HG03439 (cell line): ENCODE measurements around the gene ERC2.

ENCODE experiments used
- ATAC-seq: cut with Tn5 transposase; IDR thresholded peaks from one replicate; pipeline ENCODE4 v1.9.1; 2021; ENCODE audit warnings: mild to moderate bottlenecking, moderate library complexity; ENCODE audit not compliant: unreplicated experiment

Gene ERC2

DNA sequence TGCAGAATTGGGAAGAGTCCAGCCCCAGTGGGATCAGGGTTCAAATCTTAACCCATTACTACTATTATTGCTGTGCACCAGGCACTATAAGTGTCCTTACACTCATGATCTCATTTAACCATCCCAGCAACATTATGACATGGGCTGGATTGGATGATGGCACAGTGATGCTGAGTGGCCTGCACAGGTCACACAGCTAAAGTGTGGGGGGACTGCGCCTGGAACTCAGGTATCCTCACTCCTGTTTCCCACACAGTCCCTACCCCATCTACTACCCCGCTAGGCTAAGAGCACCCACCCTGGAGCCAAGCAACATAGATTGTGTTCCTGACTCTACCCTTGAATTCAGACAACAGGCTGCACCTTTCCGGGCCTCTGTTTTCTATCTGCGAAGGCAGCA, 997.2 kb downstream of the ERC2 start:
- ATAC-seq, result no peak

DNA sequence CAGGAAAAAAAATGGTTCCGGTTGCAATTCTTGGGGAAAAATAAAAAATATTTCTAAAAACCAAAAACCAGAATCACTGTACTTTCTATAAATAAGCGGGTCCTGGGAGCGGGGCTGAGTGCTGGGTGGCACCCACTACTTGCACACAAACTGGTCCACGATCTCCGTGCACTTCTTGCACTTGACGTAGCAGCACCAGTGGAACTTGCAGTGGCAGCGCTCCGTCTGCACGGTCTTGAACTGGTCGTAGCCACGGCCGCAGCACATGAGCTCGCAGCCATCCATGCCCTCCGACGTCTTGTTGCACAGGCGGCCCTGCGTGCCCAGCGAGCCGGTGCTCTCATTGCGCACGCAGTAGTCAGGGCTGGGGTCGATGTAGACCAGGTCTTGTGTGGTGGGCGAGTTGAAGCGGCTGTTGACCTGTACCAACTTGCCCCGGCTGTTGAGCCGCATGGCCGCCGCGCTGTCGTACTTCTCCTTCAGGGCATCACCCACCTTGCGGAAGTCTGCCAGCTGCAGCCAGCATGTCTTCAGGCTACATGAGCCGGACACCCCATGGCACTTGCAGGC, 998.2 kb downstream of the ERC2 start:
- ATAC-seq, result no peak

DNA sequence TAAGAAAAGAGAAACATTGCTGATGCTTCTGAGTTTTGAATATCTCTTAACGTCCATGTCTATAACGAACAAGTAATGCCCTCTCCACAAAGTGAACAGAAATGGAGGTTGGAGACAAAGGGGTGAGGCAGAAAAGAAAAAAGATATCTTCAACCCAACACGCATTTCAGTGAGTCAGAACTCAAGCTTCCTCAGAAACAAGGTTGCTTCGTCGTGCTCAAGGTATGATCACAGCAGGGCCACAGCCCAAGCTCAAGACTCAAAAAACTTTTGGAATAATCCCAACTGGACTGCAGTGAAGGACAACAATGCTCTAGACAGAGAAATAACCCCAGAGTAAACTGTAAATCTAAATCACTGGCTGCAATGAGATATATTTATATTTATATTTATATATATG, 1000.0 kb downstream of the ERC2 start:
- ATAC-seq, result no peak

DNA sequence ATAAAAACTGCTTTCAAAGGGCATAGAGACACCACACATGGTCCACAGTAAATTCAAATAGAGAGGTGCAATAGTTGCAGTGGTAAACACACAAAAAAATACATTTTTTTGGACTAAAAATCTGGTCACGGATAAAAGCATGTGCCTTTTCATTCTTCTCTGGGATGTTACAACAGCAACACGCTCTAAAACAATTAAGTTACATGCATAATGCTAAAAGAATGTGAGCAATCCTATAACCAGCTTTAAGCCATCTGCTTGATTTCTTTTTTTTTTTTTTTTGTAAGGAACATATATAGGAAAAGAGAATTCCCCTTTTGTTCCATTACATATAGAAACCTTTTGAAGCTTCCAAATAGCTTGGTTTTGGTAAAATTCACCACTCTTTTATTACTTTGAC, 1001.2 kb downstream of the ERC2 start:
- ATAC-seq, result no peak

DNA sequence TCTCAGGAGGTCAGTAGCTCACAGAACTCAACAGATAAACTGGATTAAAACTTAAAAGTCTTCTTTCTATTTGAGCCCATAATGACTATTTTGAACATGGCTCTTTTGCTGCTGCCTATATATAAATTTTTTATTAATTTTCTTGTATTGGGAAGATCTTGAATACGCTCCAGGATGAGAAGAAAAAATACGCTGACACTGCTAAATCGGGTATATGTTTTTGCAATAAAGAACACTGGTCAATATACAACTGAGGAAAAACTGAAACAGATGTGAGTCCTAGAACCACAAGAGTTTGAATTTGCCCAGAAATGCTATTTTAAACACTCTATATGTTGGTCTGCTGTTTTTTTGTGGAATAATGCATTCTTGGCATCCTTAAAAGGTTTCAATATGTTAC, 1001.7 kb downstream of the ERC2 start:
- ATAC-seq, result no peak

DNA sequence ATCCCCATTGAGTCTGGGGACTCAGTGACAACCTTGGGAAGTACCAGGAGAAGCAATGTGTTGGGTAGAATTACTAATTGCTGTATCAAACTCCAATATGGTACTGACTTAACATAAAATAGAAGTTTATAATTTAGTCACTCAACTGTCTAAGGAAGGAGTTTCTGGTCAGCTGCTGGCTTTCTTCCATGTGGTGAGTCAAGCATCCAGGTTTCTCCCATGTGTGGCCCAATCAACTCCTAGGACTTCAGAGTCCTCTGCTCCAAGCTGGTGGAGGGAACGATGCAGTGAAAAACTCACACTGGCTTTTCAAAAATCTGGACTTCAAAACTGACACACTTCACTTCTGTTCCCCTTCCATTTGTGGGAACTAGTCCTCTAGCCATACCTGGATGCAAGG, 1006.4 kb downstream of the ERC2 start:
- no peak for ATAC-seq

DNA sequence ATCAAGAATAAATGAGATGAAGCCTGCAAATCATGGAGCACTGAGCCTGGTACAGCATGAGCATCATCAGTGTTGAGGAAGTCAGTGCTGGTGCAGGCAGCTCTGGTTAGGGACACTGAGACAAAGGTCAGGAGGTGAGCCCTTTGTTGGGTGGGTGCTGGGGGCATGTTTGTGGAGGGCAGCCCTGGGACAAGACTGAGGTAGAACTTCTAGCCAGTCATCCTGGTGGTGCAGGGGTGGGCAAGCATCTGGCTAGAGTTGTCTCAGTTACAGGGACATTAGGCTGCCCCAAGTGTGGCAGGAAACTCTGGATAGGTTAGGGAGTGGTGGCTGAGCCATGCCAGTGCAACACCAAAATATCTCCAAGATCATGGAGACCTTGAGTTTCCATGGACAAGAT, 1008.4 kb downstream of the ERC2 start:
- no peak for ATAC-seq
